Breast epithelium (tissue), 4 donors: ENCODE data around the gene BCL2L12. TPM values are rescaled to one million over a fixed set of nuclear protein-coding genes. Genes with fewer than 3 reads are reported as not detected.

Experiments
- DNase-seq, 2 donors: peaks; one replicate each; pipeline ENCODE4 v3.0.0-alpha.2; 2019; ENCODE audit warnings: low spot score in 2 of 2
- H3K27ac ChIP-seq, 2 donors: fragments of 200-600 bp; sonication (generic) in 1 of 2; one replicate each; pipeline ENCODE4 v1.5.1; 2016 to 2019; ENCODE audit warnings: mild to moderate bottlenecking in 1 of 2
- H3K27me3 ChIP-seq, 2 donors: fragments of 200-600 bp; sonication (generic) in 1 of 2; one replicate each; pipeline versions ENCODE4 v1.5.1 to v1.6.0; 2017 to 2019; ENCODE audit warnings: control low read depth in 1 of 2, mild to moderate bottlenecking in 1 of 2
- H3K36me3 ChIP-seq: fragments of 200-600 bp; one replicate; pipeline ENCODE4 v1.5.1; 2019
- H3K4me1 ChIP-seq, 2 donors: fragments of 200-600 bp; sonication (generic); one replicate each; pipeline ENCODE4 v1.5.1; 2016 to 2019; ENCODE audit warnings: control low read depth in 1 of 2
- H3K4me3 ChIP-seq, 3 donors: fragments of 200-600 bp; sonication (generic); 1 replicate in 2 of 3; 2 replicates in 1 of 3; pipeline ENCODE4 v1.5.1; 2016 to 2019; ENCODE audit warnings: mild to moderate bottlenecking in 3 of 3, moderate library complexity in 2 of 3
- H3K9me3 ChIP-seq, 2 donors: fragments of 200-600 bp; sonication (generic) in 1 of 2; one replicate each; pipeline ENCODE4 v1.5.1; 2016 to 2019; ENCODE audit warnings: control low read depth in 1 of 2
- CTCF ChIP-seq, 3 donors: fragments of 450-650 bp; IDR thresholded peaks; one replicate each; pipeline ENCODE4 v1.5.1; 2016 to 2017; ENCODE audit warnings: antibody characterized with exemption in 3 of 3, mild to moderate bottlenecking in 3 of 3, moderate library complexity in 3 of 3
- POLR2A ChIP-seq: fragments of 450-650 bp; IDR thresholded peaks from one replicate; pipeline ENCODE4 v1.6.1; 2016; ENCODE audit warnings: antibody characterized with exemption, mild to moderate bottlenecking, moderate library complexity
- POLR2AphosphoS5 ChIP-seq, 3 donors: sonication (generic); formaldehyde crosslinking; IDR thresholded peaks; one replicate each; pipeline ENCODE4 v1.6.1; 2017; ENCODE audit warnings: antibody characterized with exemption in 3 of 3
- intact Hi-C: fragments of 100-400 bp; cut with DNase I; formaldehyde crosslinking; loops from one replicate; pipeline ENCODE4 v1.15.1; 2023; ENCODE audit warnings: low total_unique reads
- total RNA-seq, 3 donors: library from RNA; depleted of rRNA; stranded (reverse); fragments of >200 nt; gene quantifications; one replicate each; pipeline ENCODE4 v1.1.0, GENCODE V29; 2016

Gene BCL2L12
- total RNA-seq, 3 donors from 2014 or later, result 5.1 to 11.7 (median 8.5) TPM

DNA sequence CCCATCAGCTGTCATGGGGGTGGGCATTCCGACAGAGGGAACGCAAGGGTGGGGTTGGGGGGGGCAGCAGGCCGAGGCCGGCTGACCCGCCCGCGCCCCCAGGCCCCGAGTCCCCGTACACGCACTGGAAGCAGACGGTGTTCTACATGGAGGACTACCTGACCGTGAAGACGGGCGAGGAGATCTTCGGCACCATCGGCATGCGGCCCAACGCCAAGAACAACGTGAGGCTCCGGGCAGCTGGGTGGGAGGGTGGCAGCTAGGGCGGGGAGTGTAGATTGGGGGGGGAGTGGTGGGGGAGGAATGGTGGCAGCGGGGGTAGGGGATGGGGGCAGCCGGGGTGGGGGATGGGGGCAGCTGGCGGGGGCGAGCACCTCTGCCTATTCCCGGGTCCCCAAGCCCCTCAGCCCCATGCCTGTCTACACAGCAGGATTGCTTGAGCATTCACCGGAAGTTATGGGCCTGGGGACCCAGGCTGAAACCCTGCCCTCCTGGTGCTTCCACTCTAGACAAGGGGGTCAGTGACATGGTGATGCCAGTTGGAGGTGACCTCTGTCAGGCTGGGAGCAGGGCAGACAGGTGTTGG, 20.9 kb downstream of the BCL2L12 start:
- Histone ChIP-seq H3K9me3 (no peaks in the 10 kb centered on the region), H3K27me3 (no peaks in the 10 kb centered on the region), H3K4me3 (no peak overlapping the region), H3K36me3 (no peaks in the 10 kb centered on the region), H3K27ac (no peak overlapping the region), H3K4me1 (peaks cover 0 to 6% of the 10 kb centered on the region in 2 donors)
- TF ChIP-seq CTCF (IDR thresholded peaks at IDR 0.05) (no peak), POLR2AphosphoS5 (IDR thresholded peaks at IDR 0.05) (no peak), POLR2A (no peak)
- no peak for DNase-seq
- intact Hi-C loops, result no loop called here

- H3K36me3 ChIP-seq, result no peaks in the 10 kb centered on the region
These were observed 21.4 kb downstream of the BCL2L12 start for GRCh38 chr19:49687150-49687549.

DNA sequence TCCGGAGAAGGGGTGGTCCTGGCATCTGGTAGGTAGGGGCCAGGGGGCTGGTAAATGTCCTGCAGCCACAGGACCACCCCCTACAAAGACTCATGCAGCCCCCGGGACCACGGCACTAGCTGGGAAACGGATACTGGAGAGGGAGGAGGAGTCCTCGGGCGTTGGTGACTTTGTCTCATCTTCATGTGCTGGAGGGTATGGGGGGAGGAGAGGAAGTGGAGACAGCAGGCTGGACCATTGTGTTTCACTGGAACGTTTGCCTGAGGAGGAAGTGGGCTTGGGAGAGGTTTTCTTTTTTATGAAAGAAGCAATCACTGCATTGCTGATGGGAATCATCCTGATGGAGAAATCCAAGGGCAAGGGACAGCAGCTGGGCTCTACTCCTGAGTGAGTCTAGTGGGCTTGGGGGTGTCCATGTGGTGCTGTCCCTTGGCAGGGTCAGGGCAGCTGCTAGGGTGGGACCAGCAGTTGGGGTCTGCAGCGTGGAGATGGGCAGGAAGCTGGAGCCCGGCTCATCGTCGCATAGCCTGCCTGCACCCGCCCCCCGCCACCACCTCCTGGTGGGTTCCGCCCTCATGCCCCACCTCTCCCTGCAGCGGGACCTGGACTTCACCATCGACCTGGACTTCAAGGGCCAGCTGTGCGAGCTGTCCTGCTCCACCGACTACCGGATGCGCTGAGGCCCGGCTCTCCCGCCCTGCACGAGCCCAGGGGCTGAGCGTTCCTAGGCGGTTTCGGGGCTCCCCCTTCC, 22.0 kb downstream of the BCL2L12 start:
- Histone ChIP-seq H3K9me3 (no peaks in the 10 kb centered on the region), H3K36me3 (no peaks in the 10 kb centered on the region), H3K27me3 (no peaks in the 10 kb centered on the region), H3K4me3 (peak overlapping the region in 1 of 3 donors; percentile 4), H3K27ac (peak overlapping the region in 1 of 2 donors; percentile 20), H3K4me1 (peaks cover 0 to 6% of the 10 kb centered on the region in 2 donors)
- TF ChIP-seq POLR2A (no peak), CTCF (IDR thresholded peaks at IDR 0.05) (no peak), POLR2AphosphoS5 (IDR thresholded peaks at IDR 0.05) (no peak)
- intact Hi-C loops, result no loop called here
- DNase-seq, result no peak

More at GRCh38 chr19:49687150-49687549, 21.4 kb downstream of the BCL2L12 start:
- Histone ChIP-seq H3K9me3 (no peaks in the 10 kb centered on the region), H3K27me3 (no peaks in the 10 kb centered on the region), H3K4me1 (peaks cover 0 to 6% of the 10 kb centered on the region in 2 donors), H3K4me3 (no peak overlapping the region), H3K27ac (peak overlapping the region in 1 of 2 donors; percentile 12)
- DNase-seq, result no peak
- TF ChIP-seq CTCF (IDR thresholded peaks at IDR 0.05) (no peak), POLR2AphosphoS5 (IDR thresholded peaks at IDR 0.05) (no peak), POLR2A (no peak)
- intact Hi-C loops, result no loop called here

GRCh38 chr19:49688531-49689132, 22.9 kb downstream of the BCL2L12 start:
- peak overlapping the region in 2 of 3 donors; percentile 46 to 58 for H3K4me3 ChIP-seq
- TF ChIP-seq POLR2AphosphoS5 (IDR thresholded peaks at IDR 0.05), result no peak
- no peak for TF ChIP-seq POLR2A
- TF ChIP-seq CTCF (IDR thresholded peaks at IDR 0.05), result no peak
- no peaks in the 10 kb centered on the region for H3K36me3 ChIP-seq
- intact Hi-C loops, result no loop called here
- peak overlapping the region in 1 of 2 donors; percentile 20 for H3K27ac ChIP-seq
- no peak for DNase-seq
- H3K9me3 ChIP-seq, result no peaks in the 10 kb centered on the region
- H3K27me3 ChIP-seq, result no peaks in the 10 kb centered on the region
- H3K4me1 ChIP-seq, result peaks cover 0 to 6% of the 10 kb centered on the region in 2 donors
